Omental fat pad (tissue), 4 donors: ENCODE measurements around the gene MCCC1. TPM values are rescaled to one million over a fixed set of nuclear protein-coding genes. Genes with fewer than 3 reads are reported as not detected.
"Not testable (repeated sequence)": the region's sequence is repeated elsewhere in the genome, so short reads cannot be mapped to it uniquely, and the experiment has no call there.

Experiments used
- ATAC-seq: fragments of 150-250 bp; one replicate; pipeline ENCODE4 v1.9.1; 2016; ENCODE audit warnings: mild to moderate bottlenecking, moderate library complexity; ENCODE audit not compliant: low FRiP score
- DNase-seq: peaks from one replicate; pipeline ENCODE4 v3.0.0-alpha.2; 2019; ENCODE audit warnings: low spot score
- total RNA-seq, 4 donors: library from RNA; depleted of rRNA; stranded (reverse); fragments of >200 nt; gene quantifications; one replicate each; pipeline ENCODE4 v1.1.0, GENCODE V29; 2016
- TF ChIP-seq, protein P1 (sequence below), 3 donors: fragments of 450-650 bp; IDR thresholded peaks; one replicate each; pipeline ENCODE4 v1.5.1; 2016 to 2017; ENCODE audit warnings: antibody characterized with exemption in 3 of 3, mild to moderate bottlenecking in 3 of 3, moderate library complexity in 2 of 3

Gene MCCC1
- total RNA-seq, 4 donors from 2014 or later = 37.5 to 68.2 (median 49.3) TPM

DNA sequence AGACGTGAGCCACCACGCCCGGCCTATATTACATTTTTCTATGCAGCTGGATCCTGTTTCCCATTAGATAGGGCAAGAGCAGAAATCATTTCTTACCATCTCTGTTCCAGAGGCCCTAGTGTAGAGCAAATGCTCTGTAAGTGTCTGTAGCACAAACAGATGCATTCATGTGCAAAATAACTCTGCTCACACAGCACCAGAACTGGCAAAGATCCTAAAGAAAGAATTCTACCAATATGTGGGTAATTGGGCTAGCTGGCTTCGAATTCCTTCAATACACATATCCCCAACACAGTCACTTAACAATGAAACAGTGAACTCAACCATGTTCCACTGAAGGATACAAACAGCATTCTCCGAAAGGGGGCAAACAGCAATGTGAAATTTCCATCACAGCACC, 86.2 kb downstream of the MCCC1 start:
- no peak for DNase-seq
- TF ChIP-seq, protein P1, sequence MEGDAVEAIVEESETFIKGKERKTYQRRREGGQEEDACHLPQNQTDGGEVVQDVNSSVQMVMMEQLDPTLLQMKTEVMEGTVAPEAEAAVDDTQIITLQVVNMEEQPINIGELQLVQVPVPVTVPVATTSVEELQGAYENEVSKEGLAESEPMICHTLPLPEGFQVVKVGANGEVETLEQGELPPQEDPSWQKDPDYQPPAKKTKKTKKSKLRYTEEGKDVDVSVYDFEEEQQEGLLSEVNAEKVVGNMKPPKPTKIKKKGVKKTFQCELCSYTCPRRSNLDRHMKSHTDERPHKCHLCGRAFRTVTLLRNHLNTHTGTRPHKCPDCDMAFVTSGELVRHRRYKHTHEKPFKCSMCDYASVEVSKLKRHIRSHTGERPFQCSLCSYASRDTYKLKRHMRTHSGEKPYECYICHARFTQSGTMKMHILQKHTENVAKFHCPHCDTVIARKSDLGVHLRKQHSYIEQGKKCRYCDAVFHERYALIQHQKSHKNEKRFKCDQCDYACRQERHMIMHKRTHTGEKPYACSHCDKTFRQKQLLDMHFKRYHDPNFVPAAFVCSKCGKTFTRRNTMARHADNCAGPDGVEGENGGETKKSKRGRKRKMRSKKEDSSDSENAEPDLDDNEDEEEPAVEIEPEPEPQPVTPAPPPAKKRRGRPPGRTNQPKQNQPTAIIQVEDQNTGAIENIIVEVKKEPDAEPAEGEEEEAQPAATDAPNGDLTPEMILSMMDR (IDR thresholded peaks at IDR 0.05) = no peak
- no peak for ATAC-seq

DNA sequence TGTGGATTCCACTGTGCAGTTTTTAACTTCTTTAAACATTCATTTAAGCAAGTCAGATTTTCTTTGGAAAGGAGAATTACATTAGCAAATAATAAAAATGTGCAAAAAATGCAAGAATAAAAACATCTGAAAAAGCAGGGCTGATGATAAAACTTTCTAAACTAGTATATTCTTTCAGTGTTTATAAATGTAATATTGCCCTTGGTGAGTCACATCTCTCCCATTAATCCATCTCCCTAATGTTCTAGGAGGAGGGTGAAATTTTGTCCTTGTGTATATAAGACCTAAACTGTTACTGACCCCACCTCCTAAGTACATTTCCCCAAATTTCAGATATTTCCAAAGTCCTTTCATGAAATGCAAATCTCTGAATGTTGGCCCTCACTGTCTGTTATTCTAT, 90.5 kb downstream of the MCCC1 start:
- ATAC-seq (no peak), DNase-seq (no peak)
- TF ChIP-seq, protein P1 (IDR thresholded peaks at IDR 0.05) = no peak

DNA sequence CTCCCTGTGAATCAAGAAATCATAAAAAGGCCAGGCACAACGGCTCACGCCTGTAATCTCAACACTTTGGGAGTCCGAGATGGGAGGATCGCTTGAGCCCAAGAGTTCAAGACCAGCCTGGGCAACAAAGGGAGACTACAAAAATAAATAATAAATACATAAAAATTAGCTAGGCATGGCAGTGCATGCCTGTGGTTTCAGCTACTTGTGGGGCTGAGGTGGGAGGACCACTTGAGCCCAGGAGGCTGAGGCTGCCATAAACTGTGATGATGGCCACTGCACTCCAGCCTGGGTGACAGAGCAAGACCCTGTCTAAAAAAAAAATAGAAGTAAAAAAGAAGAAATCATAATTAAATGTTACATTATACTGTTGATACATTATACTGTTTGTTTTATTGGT, 91.0 kb downstream of the MCCC1 start:
- ATAC-seq (no peak), DNase-seq (no peak)
- TF ChIP-seq, protein P1 (IDR thresholded peaks at IDR 0.05) = no peak

DNA sequence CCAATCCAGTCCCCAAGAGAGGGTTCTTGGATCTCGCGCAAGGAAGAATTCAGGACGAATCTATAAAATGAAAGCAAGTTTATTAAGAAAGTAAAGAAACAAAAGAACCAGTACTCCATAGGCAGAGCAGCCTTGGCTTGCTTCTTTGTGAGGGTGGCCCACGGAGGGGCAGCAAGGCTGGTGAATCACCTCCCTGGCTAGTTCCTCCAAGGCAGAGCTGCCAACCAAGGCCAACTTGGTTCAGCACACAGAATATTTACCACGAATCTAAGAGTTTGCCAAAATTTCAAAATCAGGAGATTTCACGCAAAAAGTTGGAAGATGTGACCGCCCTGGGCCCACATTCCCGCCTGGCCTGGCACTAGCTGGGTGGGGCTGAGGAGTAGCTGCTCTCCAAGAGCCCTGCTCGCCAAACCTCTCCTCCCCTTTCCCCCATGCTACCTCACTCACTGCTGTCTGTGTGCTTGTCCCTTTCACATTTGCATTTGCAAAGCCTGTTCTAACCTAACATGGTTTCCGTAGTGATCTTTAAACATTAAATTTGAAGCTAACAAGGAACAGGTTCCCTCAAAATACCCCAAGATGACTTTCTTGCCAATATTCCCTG, 92.8 kb downstream of the MCCC1 start:
- ATAC-seq (no peak), DNase-seq (no peak)
- TF ChIP-seq, protein P1 (IDR thresholded peaks at IDR 0.05) = no peak

DNA sequence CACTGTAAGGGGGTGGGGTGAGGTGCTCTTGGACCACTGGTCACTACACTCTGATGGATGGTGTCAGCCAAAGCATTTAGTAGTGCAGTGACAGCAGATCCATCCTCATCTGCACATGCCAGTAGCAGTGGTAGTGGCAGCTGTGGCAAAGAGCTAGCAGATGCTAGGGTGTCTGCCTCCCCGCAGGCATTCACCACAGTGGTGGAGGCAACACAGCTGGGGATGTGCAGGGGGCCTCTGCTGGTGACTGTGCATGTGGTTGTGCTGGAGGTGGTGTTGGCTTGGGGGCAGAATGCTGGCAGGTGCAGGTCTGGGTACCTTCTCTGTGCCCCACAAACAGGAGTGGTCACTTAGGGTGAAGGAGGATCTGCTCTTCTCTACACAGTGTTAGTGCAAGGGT, 99.5 kb downstream of the MCCC1 start:
- TF ChIP-seq, protein P1 (IDR thresholded peaks at IDR 0.05) = no peak
- ATAC-seq (no peak), DNase-seq (no peak)

DNA sequence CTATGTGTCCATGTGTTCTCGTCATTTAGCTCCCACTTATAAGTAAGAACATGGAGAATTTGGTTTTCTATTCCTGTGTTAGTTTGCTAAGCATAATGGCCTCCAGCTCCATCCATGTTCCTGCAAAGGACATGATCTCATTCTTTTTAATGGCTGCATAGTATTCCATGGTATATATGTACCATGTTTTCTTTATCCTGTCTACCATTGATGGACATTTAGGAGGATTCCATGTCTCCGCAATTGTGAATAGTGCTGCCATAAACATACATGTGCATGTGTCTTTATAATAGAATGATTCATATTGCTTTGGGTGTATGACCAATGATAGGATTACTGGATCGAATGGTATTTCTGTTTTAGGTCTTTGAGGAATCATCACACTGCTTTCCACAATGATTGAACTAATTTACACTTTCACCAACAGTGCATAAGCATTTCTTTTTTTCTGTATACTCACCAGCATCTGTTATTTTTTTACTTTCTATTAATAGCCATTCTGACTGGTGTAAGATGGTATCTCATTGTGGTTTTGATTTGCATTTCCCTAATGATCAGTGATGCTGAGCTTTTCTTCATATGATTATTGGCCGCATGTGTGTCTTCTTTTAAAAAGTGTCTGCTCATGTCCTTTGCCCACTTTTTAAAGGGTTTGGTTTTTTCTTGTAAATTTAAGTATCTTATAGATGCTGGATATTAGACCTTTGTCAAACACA, 105.7 kb downstream of the MCCC1 start:
- DNase-seq, ATAC-seq: not testable (repeated sequence)

DNA sequence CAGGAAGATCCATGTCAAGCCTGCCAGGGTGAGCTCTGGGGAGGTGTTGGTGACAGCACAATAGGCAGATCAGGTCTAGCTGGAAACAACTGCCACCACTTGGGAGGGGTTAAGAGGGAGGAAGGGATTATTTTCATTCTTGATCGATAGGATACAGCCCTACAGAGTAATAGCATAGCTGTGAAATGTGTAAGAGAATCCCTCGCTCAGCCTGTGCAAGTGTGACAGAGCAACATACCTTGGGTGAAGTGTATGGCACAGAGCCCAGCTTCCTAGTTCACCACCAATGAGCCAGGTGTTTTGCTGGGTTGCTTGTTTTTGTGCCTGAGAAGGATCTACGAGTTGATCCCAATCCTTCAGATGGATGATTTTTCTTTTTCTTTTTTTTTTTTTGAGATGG, 109.7 kb downstream of the MCCC1 start:
- TF ChIP-seq, protein P1 (IDR thresholded peaks at IDR 0.05) = no peak
- DNase-seq = no peak
- ATAC-seq = no peak
